GM21381 (cell line): ENCODE measurements around the gene GRAMD1B.

Experiments used
- ATAC-seq: cut with Tn5 transposase; IDR thresholded peaks from one replicate; pipeline ENCODE4 v1.9.1; 2021; ENCODE audit warnings: mild to moderate bottlenecking, moderate library complexity; ENCODE audit not compliant: unreplicated experiment

GRAMD1B gene

DNA sequence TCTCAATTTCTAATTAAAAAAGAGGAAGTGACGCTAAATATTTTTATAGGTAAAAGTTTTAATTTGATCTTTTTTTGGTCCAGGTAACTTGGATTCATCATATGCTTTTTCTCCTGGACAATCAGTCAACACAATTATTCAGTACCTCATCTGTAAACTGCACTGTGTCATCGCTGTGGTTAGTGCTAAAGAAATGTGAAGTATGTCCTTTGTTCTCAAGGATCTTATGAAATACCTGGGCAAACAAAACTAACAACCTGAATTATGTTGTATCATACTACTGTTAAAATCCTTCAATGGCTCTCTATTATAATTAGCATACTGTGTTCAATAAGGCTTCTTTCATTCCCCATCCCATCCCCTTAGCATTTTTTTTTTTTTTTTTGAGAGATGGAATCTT, 244.2 kb downstream of the GRAMD1B start:
- no peak for ATAC-seq
